ENCODE measurements around the gene IL23A.

The IL23A gene

GRCh38 chr12:56361487-56362129 lies 22.9 kb downstream of the IL23A start:
- DNase-seq (ENCODE audit: low read depth, low spot score) = no peak

DNA sequence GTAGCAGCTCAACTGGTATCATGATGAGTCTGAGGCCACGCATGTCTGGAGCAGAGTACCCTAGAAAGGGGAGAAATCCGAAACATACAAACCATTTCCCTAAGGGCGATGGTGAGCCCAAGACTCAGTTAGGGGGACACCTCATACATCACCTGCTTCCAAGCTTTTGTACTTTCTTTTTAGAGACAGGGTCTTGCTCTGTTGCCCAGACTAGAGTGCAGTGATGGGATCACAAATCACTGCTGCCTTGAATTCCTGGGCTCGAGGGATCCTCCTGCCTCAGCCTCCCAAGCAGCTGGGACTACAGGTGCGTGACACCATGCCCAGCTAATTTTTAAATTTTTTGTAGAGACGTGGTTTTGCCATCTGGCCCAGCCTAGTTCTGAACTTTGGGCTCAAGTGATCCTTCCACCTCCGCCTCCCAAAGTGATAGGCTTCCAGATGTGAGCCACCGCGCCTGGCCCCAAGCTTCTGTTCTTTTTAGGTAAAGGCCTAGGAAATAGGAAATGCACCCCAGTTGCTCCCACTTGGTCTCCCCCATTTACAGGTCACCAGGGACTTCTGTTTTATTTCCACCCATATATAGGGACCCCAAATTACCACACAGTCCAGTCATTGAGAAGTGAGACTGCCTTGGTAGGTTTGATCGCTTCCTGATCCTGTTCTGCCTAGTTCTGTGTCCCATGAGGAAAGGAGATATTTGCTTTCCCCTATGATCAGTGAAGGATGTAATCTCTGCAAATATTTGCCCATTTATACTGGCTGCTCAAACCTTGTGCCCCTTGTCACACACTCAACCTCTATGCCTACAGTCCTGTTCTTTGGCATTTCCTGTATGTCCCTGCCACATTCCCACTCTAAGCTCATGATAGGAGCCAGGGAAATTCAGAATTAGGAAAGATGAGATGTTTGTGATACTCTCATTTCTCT lies 23.7 kb downstream of the IL23A start, which contains the start of gene APOF:
TSS of gene APOF (minus strand) at position 728 of the 930 bp plus-strand sequence. CDS start at position 616, 112 bp downstream.
- no peak for DNase-seq (ENCODE audit: low read depth, low spot score)

GRCh38 chr12:56366948-56367347 lies 28.3 kb downstream of the IL23A start:
- no peak for DNase-seq (ENCODE audit: low read depth, low spot score)

- no peak for DNase-seq (ENCODE audit: low read depth, low spot score)
Measured at GRCh38 chr12:56373515-56373914, 34.8 kb downstream of the IL23A start.

DNA sequence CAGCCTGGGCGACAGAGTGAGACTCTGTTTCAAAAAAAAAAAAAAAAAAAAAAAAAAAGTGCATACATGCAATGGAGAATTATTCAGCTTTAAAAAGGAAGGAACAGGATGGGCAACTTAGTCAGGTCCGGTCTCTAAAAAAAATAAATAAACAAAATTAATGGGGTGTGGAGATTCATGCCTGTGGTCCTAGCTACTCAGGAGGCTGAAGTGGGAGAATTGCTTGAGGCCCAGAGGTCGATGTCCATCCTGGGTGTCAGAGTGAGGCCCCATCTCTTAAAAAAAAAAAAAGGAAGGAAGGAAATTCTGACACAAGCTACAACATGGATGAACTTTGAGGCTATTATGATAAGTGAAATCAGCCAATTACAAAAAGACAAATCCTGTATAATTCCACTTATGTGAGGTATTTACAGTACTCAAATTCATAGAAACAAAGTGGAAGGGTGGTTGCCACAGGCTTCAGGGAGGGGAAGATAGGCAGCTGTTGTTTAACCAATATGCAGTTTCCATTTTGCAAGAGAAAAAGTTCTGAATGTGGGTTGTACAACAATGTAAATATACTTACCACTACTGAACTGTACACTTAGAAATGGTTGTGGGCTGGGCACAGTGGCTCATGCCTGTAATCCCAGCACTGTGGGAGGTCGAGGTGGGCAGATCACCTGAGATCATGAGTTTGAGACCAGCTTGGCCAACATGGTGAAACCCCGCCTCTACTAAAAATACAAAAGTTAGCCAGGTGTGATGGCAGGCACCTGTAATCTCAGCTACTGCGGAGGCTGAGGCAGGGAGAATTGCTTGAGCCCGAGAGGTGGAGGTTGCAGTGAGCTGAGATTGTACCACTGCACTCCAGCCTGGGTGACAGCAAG lies 36.3 kb downstream of the IL23A start:
- DNase-seq (ENCODE audit: low read depth, low spot score) = no peak

- no peak for DNase-seq (ENCODE audit: low read depth, low spot score)
Measured at GRCh38 chr12:56375598-56376434, 37.1 kb downstream of the IL23A start.

DNA sequence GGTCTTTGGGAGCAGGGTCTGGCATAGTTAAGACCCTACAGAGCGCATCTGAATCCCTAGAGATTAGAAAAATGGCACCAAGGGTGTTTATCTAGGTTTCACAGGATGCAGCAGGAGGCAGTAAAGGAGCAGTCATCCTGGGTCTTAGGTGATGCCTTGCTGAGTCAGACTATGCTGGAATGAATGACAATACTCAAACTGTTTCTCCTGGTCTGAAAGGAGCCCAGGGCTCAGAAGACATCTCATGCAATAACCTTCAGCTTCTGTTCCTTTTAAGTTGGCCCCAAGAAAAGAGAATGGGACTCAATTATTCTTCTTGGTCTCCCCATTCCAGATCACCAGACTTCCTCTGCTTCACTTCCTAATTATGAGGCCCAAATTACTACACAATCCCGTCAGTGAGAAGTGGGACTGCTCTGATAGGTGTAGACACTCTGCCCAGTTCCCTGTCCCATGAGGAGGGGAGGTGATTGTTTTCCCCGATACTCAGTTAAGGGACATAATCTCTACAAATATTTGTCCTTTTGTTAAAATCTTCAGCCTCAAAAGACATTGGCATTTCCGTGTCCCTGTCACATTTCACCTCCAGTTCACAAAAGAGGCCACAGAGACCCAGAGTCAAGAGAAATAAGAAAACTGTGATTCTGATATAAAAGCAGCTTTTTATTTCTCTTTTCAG lies 38.8 kb downstream of the IL23A start:
- DNase-seq (ENCODE audit: low read depth, low spot score) = no peak

DNA sequence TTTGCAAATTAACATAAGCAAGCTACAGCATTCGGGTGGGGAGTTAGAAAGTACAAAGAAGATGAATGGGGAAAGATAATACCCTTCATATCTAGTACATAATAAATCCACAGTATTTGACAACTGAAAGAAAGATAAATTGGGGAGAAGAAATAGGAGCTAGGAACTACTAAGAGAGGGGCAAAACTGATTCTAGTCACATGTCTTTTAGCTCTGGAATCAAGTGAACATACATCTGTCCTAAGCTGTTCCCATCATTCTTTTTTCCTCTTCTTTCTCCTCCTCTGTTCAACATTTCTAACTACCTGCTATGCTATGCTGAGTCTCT lies 39.3 kb downstream of the IL23A start:
- no peak for DNase-seq (ENCODE audit: low read depth, low spot score)

- DNase-seq (ENCODE audit: low read depth, low spot score) = no peak
Measured at GRCh38 chr12:56382611-56383010, 43.9 kb downstream of the IL23A start.

GRCh38 chr12:56385873-56386272 lies 47.2 kb downstream of the IL23A start:
- DNase-seq (ENCODE audit: low read depth, low spot score) = no peak

DNA sequence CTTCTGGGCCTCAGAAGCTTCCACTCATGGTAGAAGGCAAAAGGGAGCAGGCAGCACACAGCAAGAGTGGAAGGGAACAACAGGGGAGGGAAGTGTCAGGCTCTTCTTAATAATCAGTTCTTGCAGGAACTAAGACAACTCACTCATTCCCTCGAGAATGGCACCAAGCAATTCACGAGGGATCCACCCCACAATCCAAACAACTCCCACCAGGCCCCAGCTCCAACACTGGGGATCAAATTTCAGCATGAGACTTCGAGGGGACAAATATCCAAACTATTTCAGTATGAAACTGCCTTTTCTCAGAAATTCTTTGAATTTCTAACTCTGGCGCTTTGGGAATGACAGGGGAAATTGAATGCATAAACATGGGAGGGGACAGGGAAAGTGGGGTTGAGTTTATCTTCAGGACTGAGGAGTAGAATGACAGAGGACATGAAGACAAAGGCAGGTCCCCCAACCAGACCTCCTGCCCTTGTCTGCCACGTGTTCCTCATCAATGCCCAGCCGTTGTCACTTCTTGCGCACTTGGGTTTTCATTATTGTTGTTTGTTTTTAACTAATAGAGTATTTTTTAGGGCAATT lies 48.6 kb downstream of the IL23A start:
- no peak for DNase-seq (ENCODE audit: low read depth, low spot score)

GRCh38 chr12:56389412-56389811 lies 50.7 kb downstream of the IL23A start:
- DNase-seq (ENCODE audit: low read depth, low spot score) = no peak
